T1000 (cell line): ENCODE results near the gene AUNIP.

Source experiments
- DNase-seq: peaks from one replicate; lab custom pipeline; 2025; ENCODE audit warnings: mixed read lengths; lab: John Stamatoyannopoulos, UW

AUNIP gene

GRCh38 chr1:25794325-25794724 lies 64.9 kb downstream of the AUNIP start:
- DNase-seq, result no peak

- no peak for DNase-seq
Measured at GRCh38 chr1:25793585-25794170, 65.6 kb downstream of the AUNIP start.

DNA sequence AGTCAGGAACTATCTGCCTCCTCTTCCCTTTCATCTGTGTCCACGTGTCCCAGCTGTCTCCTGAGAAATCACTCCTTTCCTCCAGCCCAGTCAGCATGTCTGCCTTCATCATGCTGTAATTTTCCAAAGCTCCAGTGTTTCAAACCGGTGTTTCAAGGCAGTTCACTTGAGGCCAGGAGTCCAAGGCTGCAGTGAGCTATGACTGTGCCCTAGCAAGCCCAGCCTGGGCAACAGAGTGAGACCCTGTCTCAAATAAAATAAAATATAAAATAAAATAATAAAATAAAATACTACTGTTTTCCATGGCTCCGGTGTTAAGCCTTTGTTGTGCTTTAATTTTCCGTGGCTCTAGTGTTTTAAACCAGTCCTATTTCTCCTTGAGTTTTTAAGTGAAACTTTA lies 67.1 kb downstream of the AUNIP start:
- no peak for DNase-seq

DNA sequence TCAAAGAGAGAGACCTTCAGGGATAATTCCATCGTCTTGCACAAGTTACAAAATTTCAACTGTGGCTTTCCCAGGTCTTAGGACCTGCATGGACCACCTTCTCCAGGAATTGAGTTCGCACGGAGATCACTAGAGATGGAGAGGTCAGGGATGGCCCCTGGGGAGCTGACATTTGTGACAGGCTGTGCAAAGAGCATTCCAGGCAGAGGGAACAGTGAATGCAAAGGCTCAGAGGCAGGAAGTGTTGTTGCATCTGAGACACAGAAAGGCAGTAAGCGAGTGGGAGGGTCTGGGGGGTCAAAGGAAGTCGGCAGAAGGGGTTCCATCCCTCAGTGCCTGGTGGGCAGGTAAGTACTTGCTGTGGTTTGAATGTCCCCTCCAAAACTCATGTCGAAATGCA lies 68.8 kb downstream of the AUNIP start:
- no peak for DNase-seq

DNA sequence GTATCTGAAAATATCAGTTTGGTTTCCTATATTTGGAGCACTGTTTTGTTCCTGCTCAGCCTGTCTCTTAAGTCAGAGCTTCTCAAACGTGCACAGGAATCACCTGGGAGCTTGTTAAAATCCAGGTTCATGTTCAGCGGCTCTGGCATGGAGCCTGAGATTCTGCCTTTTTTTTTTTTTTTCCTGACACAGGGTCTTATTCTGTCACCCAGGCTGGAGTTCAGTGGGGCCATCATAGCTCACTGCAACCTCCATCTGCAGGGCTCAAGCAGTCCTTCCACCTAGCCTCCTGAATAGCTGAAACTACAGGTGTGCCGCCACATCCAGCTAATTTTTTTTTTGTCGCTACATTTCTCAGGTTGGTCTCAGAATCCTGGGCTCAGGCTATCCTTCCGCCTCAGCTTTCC lies 71.5 kb downstream of the AUNIP start:
- DNase-seq, result no peak

DNA sequence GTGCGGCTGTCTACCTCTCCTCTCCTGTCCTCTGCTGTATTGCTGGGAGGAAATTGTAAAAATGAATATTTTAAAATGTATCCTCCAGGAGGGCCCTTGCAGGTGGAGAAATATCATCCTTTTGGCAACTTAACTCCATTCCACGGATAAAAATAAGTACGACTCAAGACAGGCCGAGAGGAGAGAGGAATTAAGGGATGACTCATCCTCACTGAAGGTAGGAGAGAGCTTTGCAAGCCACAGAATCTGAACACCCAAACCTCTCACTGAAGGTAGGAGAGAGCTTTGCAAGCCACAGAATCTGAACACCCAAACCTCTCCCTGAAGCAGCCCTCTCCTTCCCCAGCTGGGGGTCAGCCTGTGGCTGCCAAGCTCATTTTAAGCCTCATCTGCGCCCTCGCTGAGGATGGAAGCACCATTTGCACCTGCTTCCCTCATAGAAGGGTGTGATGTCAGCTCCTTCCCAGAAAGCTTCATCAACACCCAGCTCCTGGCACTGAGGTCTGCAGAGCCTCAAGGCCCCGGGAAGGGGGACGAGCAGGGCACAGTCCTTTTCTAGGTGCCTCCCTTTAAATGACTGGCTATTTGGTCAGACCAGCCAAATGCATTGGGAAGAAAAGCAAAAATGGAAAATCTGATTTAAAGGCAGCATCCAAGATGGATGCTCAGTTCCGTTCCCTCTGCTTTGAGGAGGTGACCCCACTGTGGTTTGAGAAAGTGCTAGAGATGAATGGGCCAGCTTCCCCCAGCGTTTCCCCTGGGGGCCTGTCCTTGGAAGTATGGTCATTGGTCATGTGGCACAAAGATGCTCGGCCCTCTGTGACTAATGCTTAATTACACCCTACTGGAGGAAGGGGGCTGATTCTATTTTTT lies 72.1 kb downstream of the AUNIP start:
- DNase-seq, result peak; percentile 35

DNA sequence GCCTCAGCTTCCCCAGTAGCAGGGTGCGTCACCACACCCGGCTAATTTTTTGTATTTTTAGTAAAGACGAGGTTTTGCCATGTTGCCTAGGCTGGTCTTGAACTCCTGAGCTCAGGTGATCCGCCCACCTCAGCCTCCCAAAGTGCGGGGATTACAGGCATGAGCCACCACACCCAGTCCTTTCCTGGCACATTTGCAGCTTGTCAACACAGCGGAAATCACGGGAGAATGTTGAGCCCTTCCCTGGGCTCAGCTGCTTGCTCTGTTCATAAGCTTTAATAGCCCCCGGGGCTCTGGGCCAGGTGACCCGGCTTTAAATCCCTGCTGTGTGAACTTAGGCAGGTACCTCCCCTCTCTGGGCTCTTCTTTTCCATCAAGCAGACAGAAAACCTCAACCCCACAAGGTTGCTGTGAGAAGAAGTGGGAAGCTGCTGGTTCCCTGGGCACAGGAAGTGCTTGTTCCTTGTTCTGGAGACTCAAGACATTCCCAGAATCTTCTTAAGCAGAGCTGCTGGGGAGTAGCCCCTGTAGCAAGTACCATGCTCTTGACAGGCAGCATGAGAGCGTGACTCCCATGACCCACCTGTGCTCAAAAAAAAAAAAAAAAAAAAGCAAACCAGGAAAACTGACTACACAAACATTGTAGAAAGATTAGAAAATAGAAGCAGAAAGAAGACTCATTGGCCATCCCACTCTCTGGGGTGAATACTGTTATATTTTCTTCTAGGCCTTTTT lies 73.8 kb downstream of the AUNIP start:
- no peak for DNase-seq

DNA sequence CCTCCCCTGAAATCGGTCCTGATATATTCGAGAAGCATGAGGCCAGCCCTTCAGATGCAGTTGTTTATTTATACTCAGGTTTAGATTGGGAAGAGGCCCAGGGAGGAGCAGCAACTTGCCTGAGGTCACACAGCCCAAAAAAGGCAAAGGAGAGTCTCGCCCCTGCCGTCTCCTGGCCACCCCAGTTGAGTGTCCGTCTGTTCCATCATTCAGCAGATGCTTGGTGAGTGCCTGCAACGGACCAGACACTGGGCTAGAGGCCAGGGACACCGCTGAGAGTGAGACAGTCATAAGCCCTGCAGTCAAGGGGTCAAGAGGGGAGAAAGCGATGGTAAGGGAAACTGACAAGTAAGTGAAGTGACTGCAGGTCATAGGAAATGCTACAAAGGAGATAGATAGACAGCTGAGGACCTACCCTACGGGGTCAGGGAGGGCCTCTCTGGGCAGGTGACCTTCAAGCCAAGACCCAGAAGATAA lies 74.6 kb downstream of the AUNIP start:
- no peak for DNase-seq
